ENCODE data around the gene ITPR2. TPM values are rescaled to one million over a fixed set of nuclear protein-coding genes. Genes with fewer than 3 reads are reported as not detected.

The ITPR2 gene
- total RNA-seq, 3 donors from 2014 or later, result 33.3 to 60.8 (median 54.0) TPM

GRCh38 chr12:26871985-26872384, 39.0 kb upstream of the ITPR2 start:
- H3K4me1 ChIP-seq (ENCODE audit: low read depth), result peaks cover 8% of the 10 kb centered on the region
- H3K4me3 ChIP-seq, result no peak overlapping the region
- intact Hi-C loops (cut with DNase I, micrococcal nuclease), result no loop called here
- TF ChIP-seq CTCF (IDR thresholded peaks at IDR 0.05), result no peak
- H3K36me3 ChIP-seq (ENCODE audit: low read depth), result no peaks in the 10 kb centered on the region
- ATAC-seq (no peak), DNase-seq (no peak)
- H3K9me3 ChIP-seq, result no peaks in the 10 kb centered on the region

GRCh38 chr12:26870491-26871419, 37.8 kb upstream of the ITPR2 start:
- peak; percentile 83 for ATAC-seq
- intact Hi-C loops (cut with DNase I, micrococcal nuclease), result no loop called here
- Histone ChIP-seq H3K36me3 (ENCODE audit: low read depth) (no peaks in the 10 kb centered on the region), H3K4me1 (ENCODE audit: low read depth) (peaks cover 8% of the 10 kb centered on the region), H3K9me3 (no peaks in the 10 kb centered on the region), H3K4me3 (no peak overlapping the region)
- no peak for TF ChIP-seq CTCF (IDR thresholded peaks at IDR 0.05)
- DNase-seq, result peak in 2 of 3 donors; percentile 32 to 42

- Histone ChIP-seq H3K9me3 (no peaks in the 10 kb centered on the region), H3K36me3 (ENCODE audit: low read depth) (no peaks in the 10 kb centered on the region), H3K4me1 (ENCODE audit: low read depth) (peaks cover 8% of the 10 kb centered on the region), H3K4me3 (no peak overlapping the region)
- ATAC-seq (peak; percentile 4), DNase-seq (no peak)
- intact Hi-C loops (cut with DNase I, micrococcal nuclease), result no loop called here
- TF ChIP-seq CTCF (IDR thresholded peaks at IDR 0.05), result no peak
Measured at GRCh38 chr12:26869908-26870459, 37.0 kb upstream of the ITPR2 start.

- intact Hi-C loops (cut with DNase I, micrococcal nuclease), result no loop called here
Measured at GRCh38 chr12:26869104-26869494, 36.1 kb upstream of the ITPR2 start.

GRCh38 chr12:26868447-26869103, 35.6 kb upstream of the ITPR2 start:
- Histone ChIP-seq H3K4me3 (no peak overlapping the region), H3K9me3 (no peaks in the 10 kb centered on the region), H3K4me1 (ENCODE audit: low read depth) (peaks cover 8% of the 10 kb centered on the region), H3K36me3 (ENCODE audit: low read depth) (no peaks in the 10 kb centered on the region)
- no peak for DNase-seq
- no peak for TF ChIP-seq CTCF (IDR thresholded peaks at IDR 0.05)
- ATAC-seq, result no peak
- intact Hi-C loops (cut with DNase I, micrococcal nuclease), result no loop called here

More at GRCh38 chr12:26869104-26869494, 36.1 kb upstream of the ITPR2 start:
- Histone ChIP-seq H3K9me3 (no peaks in the 10 kb centered on the region), H3K4me1 (ENCODE audit: low read depth) (peaks cover 8% of the 10 kb centered on the region), H3K36me3 (ENCODE audit: low read depth) (no peaks in the 10 kb centered on the region), H3K4me3 (no peak overlapping the region)
- DNase-seq (no peak), ATAC-seq (no peak)
- TF ChIP-seq CTCF (IDR thresholded peaks at IDR 0.05), result no peak

Measured in mucosa of descending colon (tissue), 3 donors.